ENCODE data around the gene MDM4. TPM values are rescaled to one million over a fixed set of nuclear protein-coding genes. Genes with fewer than 3 reads are reported as not detected.

Gene MDM4
- 10 to 100 TPM; 27.2 to 66.0 (median 33.5) TPM for polyA plus RNA-seq (ENCODE audit: insufficient read length in 3 of 3)
- long read RNA-seq, donor 1, full-length matches to known transcripts, result 1 of 1 reads
- long read RNA-seq, donor 1, partial matches to known transcripts, result 0 of 1 reads
- long read RNA-seq, donor 1, other reads (novel, unspliced or antisense), result 0 of 1 reads
- long read RNA-seq, donor 2, full-length matches to known transcripts, result 3 of 3 reads
- long read RNA-seq, donor 2, partial matches to known transcripts, result 0 of 3 reads
- long read RNA-seq, donor 2, other reads (novel, unspliced or antisense), result 0 of 3 reads
- long read RNA-seq, donor 3, full-length matches to known transcripts, result 1 of 1 reads
- long read RNA-seq, donor 3, partial matches to known transcripts, result 0 of 1 reads
- long read RNA-seq, donor 3, other reads (novel, unspliced or antisense), result 0 of 1 reads
- long read RNA-seq, donor 4, full-length matches to known transcripts, result 2 of 2 reads
- long read RNA-seq, donor 4, partial matches to known transcripts, result 0 of 2 reads
- long read RNA-seq, donor 4, other reads (novel, unspliced or antisense), result 0 of 2 reads
- long read RNA-seq, donor 5, result 0 reads
- long read RNA-seq, donor 6, full-length matches to known transcripts, result 6 of 12 reads
- long read RNA-seq, donor 6, partial matches to known transcripts, result 0 of 12 reads
- long read RNA-seq, donor 6, other reads (novel, unspliced or antisense), result 6 of 12 reads
- long read RNA-seq, donor 7, result 0 reads
- long read RNA-seq, donor 8, full-length matches to known transcripts, result 9 of 34 reads
- long read RNA-seq, donor 8, partial matches to known transcripts, result 25 of 34 reads
- long read RNA-seq, donor 8, other reads (novel, unspliced or antisense), result 0 of 34 reads
- long read RNA-seq, donor 9, full-length matches to known transcripts, result 3 of 3 reads
- long read RNA-seq, donor 9, partial matches to known transcripts, result 0 of 3 reads
- long read RNA-seq, donor 9, other reads (novel, unspliced or antisense), result 0 of 3 reads
- long read RNA-seq, donor 10, full-length matches to known transcripts, result 2 of 2 reads
- long read RNA-seq, donor 10, partial matches to known transcripts, result 0 of 2 reads
- long read RNA-seq, donor 10, other reads (novel, unspliced or antisense), result 0 of 2 reads
- long read RNA-seq, donor 11, full-length matches to known transcripts, result 1 of 1 reads
- long read RNA-seq, donor 11, partial matches to known transcripts, result 0 of 1 reads
- long read RNA-seq, donor 11, other reads (novel, unspliced or antisense), result 0 of 1 reads
- long read RNA-seq, donor 12, full-length matches to known transcripts, result 1 of 1 reads
- long read RNA-seq, donor 12, partial matches to known transcripts, result 0 of 1 reads
- long read RNA-seq, donor 12, other reads (novel, unspliced or antisense), result 0 of 1 reads
- long read RNA-seq, donor 13, full-length matches to known transcripts, result 1 of 1 reads
- long read RNA-seq, donor 13, partial matches to known transcripts, result 0 of 1 reads
- long read RNA-seq, donor 13, other reads (novel, unspliced or antisense), result 0 of 1 reads
- long read RNA-seq, donor 14, full-length matches to known transcripts, result 3 of 3 reads
- long read RNA-seq, donor 14, partial matches to known transcripts, result 0 of 3 reads
- long read RNA-seq, donor 14, other reads (novel, unspliced or antisense), result 0 of 3 reads
- long read RNA-seq, donor 15, result 0 reads
- long read RNA-seq, donor 16, full-length matches to known transcripts, result 8 of 8 reads
- long read RNA-seq, donor 16, partial matches to known transcripts, result 0 of 8 reads
- long read RNA-seq, donor 16, other reads (novel, unspliced or antisense), result 0 of 8 reads

GRCh38 chr1:204516180-204516879 is at the start of gene MDM4:
Gene MDM4, plus strand, starts transcription at chr1:204516406. Its CDS starts 9,113 bp downstream, at chr1:204525519.
- peak; percentile 86 to 95 (median 93) for DNase-seq (ENCODE audit: extremely low read depth in 1 of 11, low read depth in 9 of 11, low spot score in 4 of 11)

GRCh38 chr1:204466416-204467405 is 49.5 kb upstream of the MDM4 start:
- no peak for DNase-seq (ENCODE audit: extremely low read depth in 1 of 11, low read depth in 9 of 11, low spot score in 4 of 11)

GRCh38 chr1:204468206-204468605 is 48.0 kb upstream of the MDM4 start:
- DNase-seq (ENCODE audit: extremely low read depth in 1 of 11, low read depth in 9 of 11, low spot score in 4 of 11), result no peak

- DNase-seq (ENCODE audit: extremely low read depth in 1 of 11, low read depth in 9 of 11, low spot score in 4 of 11), result no peak
These were observed 47.4 kb upstream of the MDM4 start for GRCh38 chr1:204468766-204469302.

GRCh38 chr1:204469304-204469703 is 46.9 kb upstream of the MDM4 start:
- no peak for DNase-seq (ENCODE audit: extremely low read depth in 1 of 11, low read depth in 9 of 11, low spot score in 4 of 11)

GRCh38 chr1:204471687-204472086 is 44.5 kb upstream of the MDM4 start:
- no peak for DNase-seq (ENCODE audit: extremely low read depth in 1 of 11, low read depth in 9 of 11, low spot score in 4 of 11)

GRCh38 chr1:204472660-204473059 is 43.5 kb upstream of the MDM4 start:
- no peak for DNase-seq (ENCODE audit: extremely low read depth in 1 of 11, low read depth in 9 of 11, low spot score in 4 of 11)

GRCh38 chr1:204473400-204473965 is 42.7 kb upstream of the MDM4 start:
- DNase-seq (ENCODE audit: extremely low read depth in 1 of 11, low read depth in 9 of 11, low spot score in 4 of 11), result no peak

GRCh38 chr1:204475656-204476432 is 40.4 kb upstream of the MDM4 start:
- DNase-seq (ENCODE audit: extremely low read depth in 1 of 11, low read depth in 9 of 11, low spot score in 4 of 11), result no peak

- DNase-seq (ENCODE audit: extremely low read depth in 1 of 11, low read depth in 9 of 11, low spot score in 4 of 11), result no peak
These were observed 39.6 kb upstream of the MDM4 start for GRCh38 chr1:204476563-204476962.

GRCh38 chr1:204477036-204477740 is 39.0 kb upstream of the MDM4 start:
- no peak for DNase-seq (ENCODE audit: extremely low read depth in 1 of 11, low read depth in 9 of 11, low spot score in 4 of 11)

- DNase-seq (ENCODE audit: extremely low read depth in 1 of 11, low read depth in 9 of 11, low spot score in 4 of 11), result no peak
These were observed 37.9 kb upstream of the MDM4 start for GRCh38 chr1:204478172-204478899.

GRCh38 chr1:204478921-204479320 is 37.3 kb upstream of the MDM4 start:
- DNase-seq (ENCODE audit: extremely low read depth in 1 of 11, low read depth in 9 of 11, low spot score in 4 of 11), result no peak
